ENCODE measurements around the gene ETV3.
A peak's percentile ranks its signal among the peaks of the same experiment; 100 is the strongest.
"Not testable (repeated sequence)": the region's sequence is repeated elsewhere in the genome, so short reads cannot be mapped to it uniquely, and the experiment has no call there.

The ETV3 gene

DNA sequence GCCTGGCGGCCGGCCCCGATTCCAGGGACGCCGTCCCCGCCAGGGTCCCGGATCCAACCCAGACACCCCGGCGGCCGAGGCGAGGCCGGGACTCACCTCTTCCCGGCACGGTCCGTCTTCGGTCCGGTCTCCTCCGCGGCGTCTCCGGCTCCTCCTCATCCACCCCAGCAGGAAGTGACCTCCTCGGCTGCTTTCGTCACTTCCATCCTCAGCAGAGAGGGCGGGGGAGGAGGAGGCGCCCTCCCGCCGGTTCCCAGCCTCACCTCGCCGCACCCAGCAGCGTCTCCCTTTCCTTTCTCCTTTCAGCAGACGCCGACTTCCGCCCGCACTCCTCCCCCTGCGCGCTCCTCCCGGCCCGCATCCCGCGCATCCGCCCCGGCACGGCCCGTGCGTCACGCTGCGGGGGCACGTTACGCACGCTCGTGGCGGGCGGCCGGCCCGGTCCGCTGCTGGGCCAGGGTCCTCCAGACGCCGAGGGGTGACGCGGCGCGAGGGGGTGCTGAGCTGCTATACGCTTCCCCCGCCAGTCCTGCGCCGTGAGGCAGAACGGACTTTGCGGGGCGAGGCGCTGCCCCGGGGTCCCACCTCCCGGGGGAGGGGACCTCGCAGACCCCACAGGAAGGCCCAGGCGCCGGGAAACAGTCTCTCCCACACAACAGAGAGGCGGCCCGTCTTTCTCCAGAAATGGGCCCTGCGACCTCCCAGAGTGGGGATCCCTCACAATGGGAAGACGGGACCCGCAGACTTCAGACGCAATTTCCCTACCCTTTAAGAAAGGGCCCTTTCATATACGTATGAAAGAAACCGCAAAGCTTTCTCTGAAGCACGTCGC is at the start of gene ETV3:
TSS of gene ETV3 (minus strand) at position 176 of the 832 bp plus-strand sequence. CDS start 2,043 bp downstream, outside the sequence.
- DNase-seq: peak; percentile 96

DNA sequence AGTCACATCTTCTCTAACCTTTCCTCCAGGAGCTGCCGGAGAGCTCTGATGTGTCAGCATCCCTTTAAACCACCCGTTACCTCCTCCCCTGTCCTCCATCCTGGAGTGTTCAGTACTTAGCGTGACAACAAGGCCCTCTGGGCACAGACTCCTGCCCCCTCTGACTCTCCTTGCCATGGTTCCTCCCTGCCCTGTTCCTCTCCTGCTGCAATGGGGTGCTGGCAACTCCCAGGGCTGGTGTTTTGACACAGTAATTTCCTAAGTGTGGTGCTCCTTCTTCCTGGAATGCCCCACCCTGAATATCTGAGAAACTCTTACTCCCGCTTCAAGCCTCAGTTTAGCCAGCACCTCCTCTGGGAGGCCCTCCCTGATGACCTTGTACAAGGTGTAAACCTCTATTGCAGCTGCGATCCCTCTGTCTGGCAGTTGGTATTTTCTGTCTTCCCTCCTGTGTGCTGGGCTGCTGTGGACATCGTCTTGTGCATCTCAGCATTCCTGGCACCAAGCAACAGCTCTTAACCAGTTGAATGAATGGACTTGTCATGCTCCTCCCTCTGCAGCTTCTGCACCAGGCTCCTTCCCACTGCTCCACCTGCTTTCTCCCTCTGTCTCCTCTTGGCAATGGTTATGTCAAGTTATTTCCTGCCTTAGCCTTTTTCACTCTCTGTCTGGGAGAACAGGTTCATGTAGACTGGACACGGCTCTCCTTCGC is 48.2 kb upstream of the ETV3 start:
- no peak for DNase-seq

DNA sequence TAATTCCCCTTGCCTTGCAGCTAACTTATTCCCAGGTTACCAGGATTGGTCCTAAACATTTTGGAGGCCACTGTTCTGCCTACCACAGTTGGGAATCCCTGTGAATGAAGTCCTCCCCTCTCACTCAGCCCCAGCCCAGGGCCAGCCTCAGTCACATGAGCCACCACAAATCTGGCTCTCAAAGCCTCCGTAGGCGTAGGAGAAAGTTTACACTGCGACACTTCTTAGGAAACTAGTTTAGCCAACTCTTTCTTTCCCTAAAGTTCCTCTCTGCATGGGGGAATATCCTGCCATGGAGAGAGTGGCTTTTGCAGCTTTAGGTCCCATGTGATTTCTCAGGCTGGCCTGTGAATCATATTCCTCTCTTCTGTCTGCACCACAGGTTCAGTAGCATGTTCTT is 45.7 kb upstream of the ETV3 start:
- DNase-seq: no peak

DNA sequence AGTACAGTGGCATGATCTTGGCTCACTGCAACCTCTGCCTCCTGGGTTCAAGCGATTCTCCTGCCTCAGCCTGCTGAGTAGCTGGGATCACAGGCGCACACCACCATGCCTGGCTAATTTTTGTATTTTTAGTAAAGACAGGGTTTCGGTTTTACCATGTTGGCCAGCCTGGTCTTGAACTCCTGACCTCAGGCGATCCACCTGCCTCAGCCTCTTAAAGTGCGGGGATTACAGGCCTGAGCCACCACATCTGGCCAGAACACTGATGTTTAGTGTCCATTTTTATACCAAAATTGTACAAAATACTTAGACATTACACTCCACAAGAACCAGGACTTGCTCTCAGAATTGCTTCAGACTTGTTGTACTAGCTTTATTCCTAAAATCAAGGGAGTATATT is 44.2 kb upstream of the ETV3 start:
- DNase-seq: not testable (repeated sequence)

DNA sequence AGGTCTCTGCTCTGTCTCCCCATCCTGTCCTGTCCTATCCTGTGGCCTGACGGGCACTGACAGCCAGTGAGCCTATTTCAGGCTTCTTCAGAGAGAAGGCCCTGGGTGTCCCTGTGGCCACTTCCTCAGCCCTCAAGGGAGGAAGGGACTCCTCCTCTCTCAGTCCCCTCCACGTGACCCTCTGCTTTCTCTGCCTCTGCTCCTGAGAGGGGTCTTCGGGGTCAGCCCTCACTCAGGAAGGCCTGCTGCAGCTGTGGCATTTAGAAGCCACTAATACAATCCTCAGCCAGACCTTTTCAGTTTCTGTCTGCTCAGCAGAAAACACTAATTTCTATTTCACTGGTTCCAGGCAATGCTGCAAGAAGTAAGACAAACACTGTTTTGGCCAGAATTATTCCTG is 43.6 kb upstream of the ETV3 start:
- DNase-seq: peak; percentile 70

DNA sequence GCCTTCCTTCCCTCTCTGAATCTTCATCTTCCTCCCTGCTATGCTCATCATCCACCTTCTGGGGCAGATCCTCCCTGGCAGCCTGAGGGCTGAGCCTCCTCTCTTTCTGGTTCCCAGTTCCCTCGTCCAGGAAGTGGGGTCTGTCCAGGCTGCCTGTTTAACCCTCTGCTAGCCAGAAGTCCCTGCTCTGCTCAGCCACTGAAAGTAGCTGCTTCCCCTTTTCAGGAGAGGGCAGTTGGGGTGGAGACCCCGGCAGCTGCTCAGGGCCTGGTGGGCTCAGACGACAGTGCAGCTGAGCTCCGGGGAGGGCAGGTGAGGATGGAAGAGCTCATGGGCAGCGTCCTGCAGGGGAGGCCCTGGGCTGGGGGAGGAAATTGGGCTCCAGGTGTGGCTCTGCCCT is 43.1 kb upstream of the ETV3 start:
- no peak for DNase-seq

DNA sequence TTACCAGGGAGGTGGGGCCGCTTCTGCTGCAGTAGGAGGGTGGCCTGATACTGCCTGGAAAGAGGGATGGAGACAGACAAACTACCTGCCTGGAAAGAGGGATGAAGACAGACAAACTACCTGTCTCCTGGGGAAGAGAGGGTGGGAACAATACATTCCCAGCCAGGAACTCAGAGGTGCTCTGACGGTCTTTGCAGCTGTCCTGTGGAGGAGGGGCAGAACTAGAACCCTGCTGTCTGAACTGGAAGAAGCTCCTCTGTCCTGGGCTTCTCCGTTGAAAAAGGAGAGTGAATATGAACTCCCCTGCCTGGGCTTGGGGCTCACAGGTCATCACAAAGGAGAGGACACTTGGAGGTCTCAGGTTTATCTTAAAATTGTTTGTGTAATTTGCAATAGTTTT is 40.3 kb upstream of the ETV3 start:
- no peak for DNase-seq

DNA sequence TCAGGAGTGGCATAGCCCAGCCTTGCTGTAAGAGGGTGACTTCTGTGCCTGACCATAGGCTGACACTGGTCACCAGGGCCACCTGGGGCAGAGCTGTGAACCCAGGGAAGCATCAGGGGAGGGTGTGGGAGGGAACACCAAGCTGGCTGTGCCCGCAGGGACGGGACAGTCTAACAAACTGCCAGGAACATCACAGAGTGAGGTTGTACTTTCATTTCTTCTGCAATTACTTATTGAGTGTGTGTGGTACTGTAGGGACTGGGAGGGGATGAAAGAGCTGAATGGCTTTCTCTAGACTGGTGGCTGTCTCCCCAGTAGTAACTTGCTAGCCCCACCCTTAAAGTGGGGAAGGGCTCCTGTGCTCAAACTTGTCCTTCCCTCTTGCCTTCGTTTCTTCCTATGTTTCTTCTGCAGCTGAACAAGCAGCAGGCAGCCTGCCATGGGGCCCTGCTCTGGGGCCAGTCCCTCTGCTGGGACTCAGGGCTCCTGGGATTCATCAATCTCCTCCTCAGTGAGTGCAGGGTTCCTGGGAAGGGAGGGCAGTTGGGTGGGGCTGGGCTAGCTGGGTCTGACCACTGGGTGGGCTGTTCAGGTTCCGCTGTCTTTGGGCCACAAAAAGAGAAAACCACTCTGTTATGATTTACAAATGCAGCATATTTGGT is 39.7 kb upstream of the ETV3 start:
- DNase-seq: no peak

DNA sequence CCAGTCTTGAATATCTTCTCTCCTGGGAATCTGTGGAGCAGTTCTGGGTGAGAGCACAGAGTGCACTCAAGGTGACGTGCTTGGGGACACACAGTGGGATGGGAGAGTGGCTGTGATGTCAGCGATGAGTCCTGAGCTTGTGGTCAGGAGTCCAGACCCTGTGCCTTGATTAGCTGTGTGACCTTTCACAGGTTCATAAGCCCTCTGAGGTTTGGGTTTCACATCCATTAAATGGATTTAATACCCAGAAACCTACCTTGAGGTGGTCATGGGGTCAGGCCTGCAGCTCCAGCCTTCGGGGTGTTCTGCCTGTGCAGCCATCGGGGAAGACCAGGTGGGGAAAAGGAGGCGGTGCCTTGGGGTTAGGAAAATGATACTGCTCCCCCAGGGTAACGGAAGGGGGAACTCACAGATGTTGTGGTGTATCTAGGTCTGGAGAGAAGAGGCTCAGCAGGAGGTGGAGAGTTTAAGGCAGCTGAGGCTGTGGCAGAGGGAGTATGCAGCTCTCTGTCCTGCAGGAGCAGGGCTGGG is 38.5 kb upstream of the ETV3 start:
- DNase-seq: no peak

DNA sequence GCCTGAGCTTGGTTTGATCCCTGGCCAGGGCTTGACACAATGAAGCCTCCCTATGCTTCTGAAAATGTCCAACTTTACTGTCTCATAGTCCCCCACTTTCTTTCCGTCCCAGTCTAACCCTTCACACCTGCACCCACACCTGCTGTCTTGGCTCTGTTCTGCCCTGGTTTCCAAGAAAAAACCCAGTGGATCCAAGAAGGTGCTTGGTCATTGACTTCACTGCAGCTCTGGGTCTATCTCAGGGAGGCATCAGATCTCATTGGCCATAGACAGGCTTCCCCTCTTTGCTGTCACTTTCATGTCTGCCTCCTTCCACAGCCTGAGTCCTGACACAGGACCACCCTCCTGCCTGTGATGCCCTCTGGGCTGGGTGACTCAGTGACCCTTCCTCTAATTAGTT is 37.8 kb upstream of the ETV3 start:
- no peak for DNase-seq

DNA sequence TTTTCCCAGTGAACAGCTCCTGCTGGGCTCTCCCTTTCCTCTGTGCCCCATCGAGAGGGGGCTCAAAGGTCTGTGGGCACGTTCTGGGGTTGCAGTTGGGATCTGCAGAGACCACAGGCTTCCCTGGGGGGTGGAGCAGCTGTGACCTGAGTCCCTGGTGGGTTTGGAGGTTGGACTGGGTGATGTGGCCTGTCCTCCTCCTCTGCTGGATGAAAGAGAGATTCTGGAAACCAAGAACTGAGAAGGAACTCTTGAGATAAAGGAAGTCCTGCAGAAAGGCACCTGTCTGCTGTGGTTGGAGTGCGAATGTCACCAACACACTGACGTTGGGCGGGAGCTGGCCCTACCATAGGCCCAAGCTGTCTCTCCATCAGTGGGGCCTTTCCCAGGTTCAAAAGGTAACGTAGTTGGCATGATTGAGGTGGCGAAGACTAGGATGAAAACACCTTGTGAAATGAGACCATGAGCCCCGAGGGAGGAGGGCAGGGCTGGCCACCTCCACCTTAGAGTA is 35.8 kb upstream of the ETV3 start:
- DNase-seq: no peak

DNA sequence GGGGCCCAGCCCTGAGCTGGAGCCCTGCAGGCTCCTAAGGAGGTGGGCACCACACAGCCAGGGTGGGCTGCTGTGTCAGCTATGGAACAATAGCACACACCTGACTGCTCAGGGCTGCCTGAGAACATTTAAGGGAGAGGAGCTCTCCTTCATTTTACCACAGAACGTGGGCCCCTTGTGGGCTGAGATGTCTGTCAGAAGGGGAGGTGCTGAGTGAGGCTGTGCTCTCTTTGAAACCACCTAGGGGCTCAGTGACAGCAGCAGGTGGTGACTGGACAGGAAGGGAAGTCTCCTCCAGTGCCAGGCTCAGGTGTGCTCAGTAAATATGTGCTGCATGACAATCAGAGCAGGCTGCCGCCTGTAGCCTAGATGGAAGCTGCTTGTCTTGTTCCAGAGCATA is 35.0 kb upstream of the ETV3 start:
- DNase-seq: not testable (repeated sequence)

DNA sequence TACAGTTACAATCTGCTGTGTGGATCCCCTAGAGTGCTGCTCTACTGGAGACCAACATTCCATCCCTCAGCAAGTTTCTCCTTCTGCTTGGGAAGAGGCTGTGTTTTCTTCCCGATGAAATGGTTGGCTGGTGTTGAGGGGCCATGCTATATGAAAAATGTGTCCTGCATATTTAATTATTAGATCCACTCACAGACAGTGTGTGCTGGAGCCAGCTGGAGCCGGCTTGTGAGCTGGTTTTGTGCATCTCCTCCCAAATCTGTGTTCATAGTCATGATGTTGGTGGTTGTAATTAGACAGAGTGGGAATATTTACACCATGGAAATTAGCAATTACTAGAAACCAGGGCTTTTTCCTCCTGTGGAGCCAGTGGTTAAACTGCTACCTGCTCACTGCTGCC is 34.4 kb upstream of the ETV3 start:
- not testable (repeated sequence) for DNase-seq

DNA sequence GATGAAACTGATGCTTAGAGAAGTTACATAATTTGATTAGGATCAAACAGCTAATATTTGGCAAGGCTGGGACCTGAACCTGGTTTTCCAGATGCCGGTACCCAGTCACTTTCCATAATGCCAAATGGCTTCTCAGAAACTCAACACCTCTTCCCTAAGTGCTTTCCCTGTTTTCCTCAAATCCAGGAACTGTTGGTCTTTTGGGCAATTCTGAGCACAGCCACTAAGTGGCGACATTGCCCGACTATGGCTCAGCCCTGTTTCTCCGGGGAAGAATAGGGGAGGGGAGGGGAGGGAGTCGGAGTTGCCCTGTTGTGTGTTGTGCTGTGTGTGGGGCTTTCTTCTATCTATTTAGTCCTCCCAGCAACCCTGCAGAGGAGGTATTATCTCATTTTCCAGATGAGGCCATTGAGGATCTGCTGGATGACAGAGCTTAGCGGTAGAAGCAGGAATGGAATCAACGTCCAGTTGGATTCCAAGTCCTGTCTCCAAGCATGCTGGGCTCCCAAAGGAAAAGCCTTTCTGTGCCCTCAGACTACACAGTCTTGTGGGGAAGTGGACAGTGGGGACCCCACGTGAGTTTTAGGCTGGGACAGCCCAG is 33.8 kb upstream of the ETV3 start:
- DNase-seq: not testable (repeated sequence)

DNA sequence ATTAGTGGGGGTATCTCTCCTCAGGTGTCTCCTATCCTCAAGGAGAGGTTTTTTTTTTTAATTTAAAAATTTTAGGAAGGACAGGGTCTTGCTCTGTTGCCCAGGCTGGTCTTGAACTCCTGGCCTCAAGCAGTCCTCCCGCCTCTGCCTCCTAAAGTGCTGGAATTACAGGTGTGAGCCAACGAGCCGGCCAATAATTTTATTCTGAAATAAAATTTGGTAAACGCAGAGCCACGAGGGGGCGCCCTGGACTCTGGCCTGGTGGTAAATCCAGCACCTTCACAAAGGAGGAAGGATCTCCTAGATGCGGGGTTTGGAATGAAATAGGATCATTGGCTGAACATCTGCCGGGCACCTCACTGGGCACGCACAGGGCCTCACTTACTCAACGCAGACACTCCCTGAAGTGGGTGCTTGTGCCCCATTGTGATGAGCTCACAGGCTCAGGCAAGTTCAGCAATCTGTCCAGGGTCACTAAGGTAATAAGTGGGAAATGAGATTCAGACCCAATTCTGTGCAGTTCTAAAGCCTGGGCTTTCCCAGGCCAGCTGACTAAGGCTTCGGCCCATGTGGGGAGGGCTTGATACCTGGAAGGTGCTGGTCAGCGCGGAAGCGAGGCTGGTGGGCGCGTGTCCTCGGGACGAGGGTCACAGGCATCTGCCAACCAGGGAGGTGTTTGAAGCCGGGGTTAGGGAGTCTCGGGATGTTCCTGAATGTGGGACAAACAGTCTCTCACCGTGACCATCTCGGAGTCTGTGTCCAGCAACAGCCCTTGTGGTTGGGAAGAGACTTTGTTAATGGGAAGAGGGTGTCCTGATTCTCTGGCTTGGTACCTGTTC is 32.7 kb upstream of the ETV3 start:
- peak; percentile 71 for DNase-seq

DNA sequence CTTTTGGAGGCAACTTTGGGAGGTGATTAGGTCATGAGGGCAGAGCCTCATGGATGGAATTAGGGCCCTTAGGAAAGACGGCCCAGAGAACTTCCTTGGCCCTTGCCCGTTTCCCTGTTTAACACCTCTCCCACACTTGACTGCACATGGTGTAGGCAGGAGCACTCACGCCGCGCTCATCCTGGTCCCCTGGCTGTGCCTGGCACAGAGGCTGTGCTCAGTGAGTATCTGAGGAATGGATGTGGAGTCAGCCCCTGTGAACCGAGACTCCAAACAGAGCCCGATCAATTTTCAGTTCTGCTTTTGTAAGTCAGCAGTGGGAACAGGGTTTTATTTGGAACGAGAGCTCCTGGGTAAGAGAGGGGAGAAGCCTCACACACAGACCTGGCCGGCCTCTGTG is 29.8 kb upstream of the ETV3 start:
- no peak for DNase-seq

DNA sequence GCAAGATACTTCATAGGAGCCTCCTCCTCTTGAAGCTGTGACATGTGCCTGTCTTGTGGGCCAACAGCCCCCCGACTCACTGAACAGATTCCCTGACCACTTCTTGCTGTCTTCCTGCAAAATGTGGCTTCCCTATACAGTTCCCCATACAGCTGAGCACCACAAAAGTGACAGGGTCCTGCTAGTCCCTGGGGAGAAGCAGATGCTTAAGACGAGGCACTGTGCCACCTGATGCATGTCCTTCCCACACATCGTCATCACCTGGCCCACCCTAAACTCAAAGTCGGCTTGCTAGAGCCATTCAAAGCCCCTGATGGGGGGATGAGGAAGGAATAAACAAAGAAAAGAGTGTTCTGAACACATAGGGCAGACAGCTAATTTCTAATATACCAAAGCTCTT is 29.2 kb upstream of the ETV3 start:
- DNase-seq: no peak

DNA sequence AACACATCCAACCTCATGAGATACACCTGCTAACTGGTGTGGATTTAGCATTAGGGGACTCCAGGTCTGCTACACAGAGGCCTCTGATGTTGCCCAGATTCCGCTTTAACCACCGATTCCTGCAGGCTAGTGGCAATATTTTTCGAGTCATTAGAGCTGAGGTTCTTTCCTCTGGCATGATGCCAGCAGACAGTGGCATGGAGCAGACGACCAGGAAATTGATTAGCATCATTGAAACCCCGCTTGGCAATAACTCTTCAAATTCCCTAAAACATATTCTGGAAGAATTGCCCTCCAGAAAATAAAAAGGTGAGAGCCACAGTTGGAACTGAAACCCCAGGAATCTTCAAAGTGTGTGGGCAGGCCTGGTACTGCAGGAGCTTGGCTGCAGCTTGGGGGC is 28.4 kb upstream of the ETV3 start:
- no peak for DNase-seq

DNA sequence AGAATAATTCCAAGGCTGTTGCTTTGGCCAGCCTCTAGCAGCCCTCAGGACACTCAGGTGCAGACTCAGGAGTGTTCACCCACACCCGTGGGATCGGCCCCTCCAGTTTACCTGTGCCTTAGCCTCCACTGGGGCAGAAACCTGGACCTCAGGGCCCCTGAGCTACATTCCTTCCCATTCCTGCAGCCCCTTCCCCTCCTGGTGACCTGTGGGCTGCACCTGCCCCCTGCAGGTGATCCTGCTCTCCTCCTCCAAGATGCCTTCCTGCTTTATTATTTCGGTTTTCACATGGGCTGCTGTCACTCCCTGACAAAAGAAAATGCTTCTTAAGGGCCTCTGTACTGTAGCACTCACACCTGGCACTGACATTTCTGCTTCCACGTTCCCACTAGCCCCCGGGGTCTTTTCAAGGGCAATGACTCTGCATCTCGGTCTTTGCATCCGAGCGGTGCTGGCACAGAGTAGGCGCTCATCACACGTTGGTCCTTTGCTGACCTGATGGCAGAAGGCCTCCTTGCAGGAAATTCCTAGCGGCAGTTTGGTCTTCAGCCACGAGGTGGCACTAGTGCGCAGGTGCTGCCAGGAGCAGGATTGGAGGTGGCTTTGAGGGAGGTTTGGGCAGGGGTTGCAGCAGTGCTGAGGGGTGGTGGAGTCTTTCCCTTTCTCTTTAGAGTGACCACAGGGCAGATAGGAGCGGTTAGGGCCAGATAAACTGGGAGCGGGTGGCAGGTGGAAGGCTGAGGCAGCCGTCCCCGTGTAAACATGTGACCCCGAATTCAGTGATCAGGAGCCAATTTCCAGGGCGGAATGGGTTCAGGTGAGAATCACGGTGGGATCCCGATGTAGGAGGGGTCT is 25.3 kb upstream of the ETV3 start:
- peak; percentile 93 for DNase-seq

DNA sequence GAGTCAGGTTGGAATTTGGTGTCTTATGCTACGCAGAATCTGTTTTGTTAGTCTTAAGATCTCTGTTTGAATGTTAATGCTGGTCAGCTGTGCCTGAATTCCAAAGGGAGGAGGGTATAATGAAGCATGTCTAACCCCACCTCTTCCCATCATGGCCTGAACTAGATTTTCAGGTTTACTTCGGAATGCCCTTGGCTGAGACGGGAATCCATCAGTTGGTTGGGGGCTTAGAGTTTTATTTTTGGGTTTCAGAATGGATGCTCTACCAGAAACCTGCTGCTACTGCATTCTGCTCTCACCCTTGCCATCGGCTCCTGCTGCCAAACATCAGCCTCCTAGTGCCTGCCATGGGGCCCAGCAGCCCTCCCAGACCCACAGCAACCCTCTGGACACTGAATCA is 24.1 kb upstream of the ETV3 start:
- DNase-seq: no peak

DNA sequence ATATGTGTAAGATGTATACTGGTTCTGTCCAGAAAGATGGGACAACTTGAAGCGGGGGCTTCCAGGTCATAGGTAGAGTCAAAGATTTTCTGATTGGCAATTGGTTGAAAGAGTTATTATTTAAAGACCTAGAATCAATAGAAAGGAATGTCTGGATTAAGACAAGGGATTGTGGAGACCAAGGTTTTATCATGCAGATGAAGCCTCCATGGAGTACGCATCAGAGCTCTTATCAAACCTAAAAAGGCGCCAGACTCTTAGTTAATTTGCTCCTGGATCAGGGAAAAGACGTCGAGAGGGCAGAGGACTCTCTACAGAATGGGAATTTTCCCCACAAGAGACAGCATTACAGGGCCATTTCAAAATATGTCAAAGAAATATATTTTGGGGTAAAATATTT is 23.7 kb upstream of the ETV3 start:
- no peak for DNase-seq

Measured in eye (tissue), 1 donor.